Measurements from ENCODE around the gene MVK.

MVK gene

GRCh38 chr12:109639151-109639872, 65.7 kb downstream of the MVK start:
- DNase-seq = no peak

GRCh38 chr12:109640961-109641360, 67.4 kb downstream of the MVK start:
- no peak for DNase-seq

GRCh38 chr12:109641422-109641821, 67.8 kb downstream of the MVK start:
- no peak for DNase-seq

GRCh38 chr12:109642506-109643132, 69.0 kb downstream of the MVK start:
- no peak for DNase-seq

GRCh38 chr12:109645194-109645593, 71.6 kb downstream of the MVK start:
- no peak for DNase-seq

- DNase-seq = no peak
Measured at GRCh38 chr12:109645708-109646107, 72.1 kb downstream of the MVK start.

Data from DMS153 (cell line).